Measurements from ENCODE around the gene GALNT2.

The GALNT2 gene

DNA sequence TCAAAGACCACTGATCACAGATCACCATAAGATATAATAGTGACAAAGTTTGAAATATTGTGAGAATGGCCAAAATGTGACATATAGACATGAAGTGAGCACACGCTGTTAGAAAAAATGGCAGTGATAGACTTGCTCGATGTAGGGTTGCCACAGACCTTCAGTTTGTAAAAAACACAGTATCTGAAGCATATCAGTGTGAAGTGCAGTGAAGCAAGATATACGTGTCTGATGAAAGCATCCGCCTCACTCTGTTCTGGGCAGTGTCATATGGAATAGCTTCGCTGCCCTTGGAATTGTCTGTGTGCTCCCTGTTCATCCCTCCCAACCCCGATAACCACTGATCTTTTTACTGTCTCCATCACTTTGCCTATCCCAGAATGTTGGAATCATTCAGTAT, 50.7 kb downstream of the GALNT2 start:
- DNase-seq, result no peak

- no peak for DNase-seq
Observed at GRCh38 chr1:230119340-230119739, 52.3 kb downstream of the GALNT2 start.

GRCh38 chr1:230120289-230120920, 53.4 kb downstream of the GALNT2 start:
- no peak for DNase-seq

GRCh38 chr1:230120921-230121381, 53.9 kb downstream of the GALNT2 start:
- DNase-seq, result no peak

- no peak for DNase-seq
Observed at GRCh38 chr1:230121950-230122349, 54.9 kb downstream of the GALNT2 start.

DNA sequence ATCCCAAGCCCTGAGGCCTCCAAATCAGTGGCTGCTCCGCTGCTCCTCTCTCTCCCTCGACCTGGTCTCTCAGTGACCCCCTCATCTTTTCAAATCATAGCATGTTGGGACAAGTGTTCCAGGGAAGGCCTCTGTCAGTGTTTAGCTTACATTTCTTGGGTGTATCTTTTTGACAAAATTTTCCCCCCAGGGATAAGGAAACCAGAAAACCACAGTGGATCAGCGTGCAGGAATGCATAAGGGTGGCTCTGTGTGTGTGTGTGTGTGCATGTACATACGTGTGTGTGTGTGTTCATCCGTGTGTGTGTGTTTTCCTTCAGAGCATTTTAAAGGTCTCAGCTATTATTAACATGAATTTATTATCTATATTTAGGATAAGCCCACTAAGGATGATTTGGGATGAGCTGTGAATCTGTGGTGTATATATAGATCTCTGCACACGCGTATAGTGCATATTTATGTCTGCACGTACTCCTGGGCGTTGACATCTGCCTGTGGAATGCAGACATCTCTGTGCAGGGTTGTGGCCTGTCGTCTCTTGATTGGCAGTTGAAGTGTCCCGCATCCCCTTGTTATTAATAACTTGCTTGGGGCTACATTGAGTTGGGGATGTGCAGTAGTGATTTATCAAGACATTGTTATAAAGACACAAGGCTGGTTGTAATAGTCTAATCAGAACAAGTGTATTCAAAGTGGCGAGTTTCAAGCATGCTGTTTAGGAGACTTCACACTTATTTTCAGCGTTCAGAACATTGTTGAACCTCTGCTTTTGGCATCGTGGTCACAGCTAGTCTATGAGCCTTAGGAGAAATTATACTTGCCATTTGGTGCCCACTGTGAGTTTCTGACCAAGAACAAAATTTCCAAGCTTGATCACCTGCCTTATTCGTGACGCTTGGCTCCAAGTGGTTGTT, 55.6 kb downstream of the GALNT2 start:
- no peak for DNase-seq

DNA sequence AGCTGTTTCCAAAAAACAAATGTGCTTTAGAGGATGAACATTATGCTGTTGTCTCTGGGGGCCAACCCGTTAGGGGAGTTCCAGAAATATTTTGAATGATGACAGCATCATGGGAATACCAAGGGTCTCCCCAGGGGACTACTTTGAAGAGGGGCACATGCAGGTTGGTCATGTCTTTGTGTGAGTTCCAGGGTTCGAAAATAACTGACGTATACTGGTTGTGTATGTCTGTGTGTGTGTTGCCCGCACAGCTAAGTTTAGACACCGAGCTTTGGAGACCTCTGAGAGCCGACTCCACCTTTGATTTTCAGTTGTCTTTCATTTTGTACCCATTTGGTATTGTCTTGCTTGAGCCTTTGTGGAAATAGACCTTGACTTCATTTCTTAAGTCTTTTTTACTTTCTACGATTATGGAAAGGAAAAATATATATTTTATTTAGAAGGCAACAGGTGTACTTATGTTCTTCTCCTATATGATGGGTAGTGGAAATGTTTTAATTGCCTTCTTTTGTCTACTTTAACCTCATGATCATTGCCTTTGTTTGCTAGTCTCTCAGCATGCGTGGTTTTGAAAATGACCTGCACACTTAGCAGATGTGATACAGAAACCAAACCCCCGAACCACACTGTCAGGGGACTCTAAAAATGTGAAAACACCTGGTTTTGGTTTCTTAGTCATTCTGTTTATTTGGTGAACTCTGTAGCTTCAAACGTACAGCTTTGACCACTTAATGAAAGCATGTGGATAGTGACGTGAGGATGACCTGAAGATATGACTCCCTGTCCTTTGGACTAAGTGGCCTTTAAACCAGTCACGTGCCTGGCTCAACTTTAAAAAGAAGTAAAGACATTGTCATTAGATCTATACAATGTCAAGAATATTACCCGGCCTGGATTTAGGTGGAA, 56.5 kb downstream of the GALNT2 start:
- peak in 1 of 2 experiments; percentile 29 for DNase-seq

GRCh38 chr1:230124186-230125128, 57.4 kb downstream of the GALNT2 start:
- no peak for DNase-seq

DNA sequence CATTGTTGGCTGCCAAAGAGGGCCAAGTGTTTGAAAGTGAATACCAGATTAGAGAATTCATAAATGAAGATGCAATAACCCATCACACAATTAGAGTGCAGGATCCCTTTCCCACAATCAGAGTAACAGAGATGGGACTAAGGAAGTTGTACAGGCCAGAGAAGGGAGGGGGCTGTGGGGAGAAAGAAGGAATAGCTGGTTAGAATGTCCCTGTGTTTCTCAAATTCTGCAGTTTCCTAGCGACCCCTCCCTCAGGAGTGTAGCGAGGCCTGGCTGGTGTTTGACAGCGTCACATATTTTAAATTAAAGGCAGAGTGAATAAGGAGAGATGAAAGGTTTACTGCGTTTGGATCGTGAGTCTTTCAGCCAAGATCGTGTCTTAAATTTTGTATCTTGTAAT, 58.1 kb downstream of the GALNT2 start:
- DNase-seq, result no peak

GRCh38 chr1:230125640-230126528, 58.8 kb downstream of the GALNT2 start:
- DNase-seq, result peak; percentile 37 to 44

DNA sequence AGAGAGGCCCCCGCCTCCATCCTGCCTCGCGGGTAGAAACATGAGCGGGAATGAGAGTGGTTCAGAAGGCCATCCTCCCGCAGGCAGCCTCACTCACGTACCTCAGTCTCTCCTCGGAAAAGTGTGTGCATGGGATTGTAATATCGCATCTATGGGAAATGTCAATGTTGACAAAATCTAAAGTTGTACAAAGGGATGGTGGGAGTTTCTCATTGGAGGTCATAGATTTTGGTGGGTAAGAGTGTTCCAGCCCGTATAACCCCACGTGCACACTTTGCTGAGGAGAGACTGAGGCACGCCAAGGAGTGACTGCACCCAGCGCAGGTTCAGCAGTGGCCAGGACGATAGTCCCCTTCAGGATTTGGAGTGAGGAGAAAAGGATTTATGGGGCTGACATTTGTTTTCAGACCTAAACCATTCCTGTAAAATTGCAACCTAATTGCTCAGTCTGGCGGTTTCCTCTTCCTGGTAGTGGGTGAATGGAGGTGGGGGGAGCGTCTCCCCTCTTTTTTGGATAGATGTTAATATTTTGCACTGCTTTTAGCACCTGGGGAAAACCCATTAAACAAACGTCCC, 59.6 kb downstream of the GALNT2 start:
- DNase-seq, result no peak

GRCh38 chr1:230127105-230128054, 60.3 kb downstream of the GALNT2 start:
- peak; percentile 45 to 59 for DNase-seq

DNA sequence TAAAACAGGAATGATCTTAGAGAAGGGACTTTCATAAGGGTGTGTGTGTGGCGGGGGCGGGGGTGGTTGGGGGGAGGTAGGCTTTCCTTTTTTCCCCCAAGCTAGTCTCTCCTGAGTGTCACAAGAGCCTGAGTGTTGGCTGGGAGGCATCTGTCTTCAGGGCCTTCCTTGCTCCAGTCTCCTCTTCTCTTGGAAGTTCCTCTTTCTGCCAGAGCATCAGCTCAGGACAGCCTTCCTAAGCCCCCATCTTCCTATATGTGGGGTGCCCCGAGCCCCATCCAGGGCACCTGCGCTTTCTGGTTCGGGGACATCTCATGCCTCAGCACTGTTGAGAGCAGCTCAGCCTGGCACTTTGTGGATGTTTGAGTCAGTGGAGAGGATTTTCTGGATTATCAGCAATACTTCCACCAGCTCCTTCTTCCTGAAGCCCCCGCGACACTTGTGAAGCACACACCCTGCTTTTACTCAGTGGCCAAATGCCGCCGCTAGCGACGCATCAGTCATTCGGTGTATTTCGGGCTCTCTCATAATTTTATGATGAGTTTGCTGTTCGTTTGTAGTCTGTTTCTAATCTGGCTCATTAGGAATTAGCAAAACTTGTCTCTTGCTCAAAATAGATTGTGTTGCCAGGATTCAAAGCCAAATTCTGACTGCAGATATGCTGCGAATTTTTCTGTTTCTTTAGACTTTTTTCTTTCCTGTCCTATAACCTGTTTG, 61.7 kb downstream of the GALNT2 start:
- no peak for DNase-seq

- DNase-seq, result no peak
Observed at GRCh38 chr1:230129341-230129740, 62.3 kb downstream of the GALNT2 start.

GRCh38 chr1:230130172-230130944, 63.3 kb downstream of the GALNT2 start:
- DNase-seq, result no peak

GRCh38 chr1:230131457-230131856, 64.4 kb downstream of the GALNT2 start:
- no peak for DNase-seq

DNA sequence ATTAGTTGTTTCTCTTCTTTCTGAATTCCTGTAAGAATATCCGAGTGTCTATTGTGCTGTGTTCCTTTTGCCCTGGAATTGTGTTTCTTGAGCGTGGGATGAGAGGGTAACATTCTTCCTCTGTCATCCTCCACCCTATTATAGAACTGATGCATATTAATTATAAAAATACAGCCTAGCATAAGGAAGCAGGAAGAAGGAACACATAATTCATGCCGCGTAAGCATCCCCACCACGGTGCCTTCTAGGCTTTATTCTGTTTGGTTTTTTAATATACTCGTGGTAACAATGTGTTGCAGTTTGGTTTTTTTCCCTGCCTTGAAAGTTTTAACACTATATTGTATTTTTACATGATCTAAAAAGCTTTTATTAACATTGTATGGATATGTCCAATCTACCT, 65.7 kb downstream of the GALNT2 start:
- DNase-seq, result no peak

DNA sequence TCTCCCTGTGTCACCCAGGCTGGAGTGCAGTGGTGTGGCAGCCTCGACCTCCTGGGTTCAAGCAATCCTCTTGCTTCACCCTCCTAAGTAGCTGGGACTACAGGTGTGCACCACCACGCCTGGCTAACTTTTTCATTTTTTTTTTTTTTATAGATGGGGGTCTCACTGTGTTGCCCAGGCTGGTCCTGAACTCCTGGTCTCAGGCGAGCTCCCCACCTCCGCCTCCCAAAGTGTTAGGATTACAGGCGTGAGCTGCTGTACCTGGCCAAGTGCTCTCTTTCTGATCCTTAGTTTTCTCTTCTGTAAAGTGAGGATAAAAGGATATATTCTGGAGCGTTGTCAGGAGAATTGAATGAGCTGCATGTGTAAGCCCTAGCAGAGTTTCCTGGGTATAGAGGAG, 68.7 kb downstream of the GALNT2 start:
- DNase-seq, result no peak
